Activated CD8-positive, alpha-beta T cell treated with anti-CD3 and anti-CD28 coated beads, Interleukin-2, amount 10 ng/mL, durations not matched to agents 7 days and 5 days (primary cell): ENCODE results near the gene GABBR2. TPM values are rescaled to one million over a fixed set of nuclear protein-coding genes. Genes with fewer than 3 reads are reported as not detected.

ENCODE experiments used
- ATAC-seq: fragments of 150-1000 bp; cut with Tn5 transposase; one replicate; pipeline ENCODE4 v1.10.0; 2021; ENCODE audit warnings: moderate library complexity
- CTCF ChIA-PET: fragments of 350-600 bp; sonication (Branson Sonifier 250); formaldehyde crosslinking; loops from one replicate; lab custom pipeline; 2021; ENCODE audit warnings: antibody characterized with exemption; lab: Charles Lee
- POLR2A ChIA-PET: fragments of 350-600 bp; sonication (Branson Sonifier 250); formaldehyde crosslinking; loops from one replicate; lab custom pipeline; 2021; ENCODE audit warnings: antibody characterized with exemption; lab: Charles Lee
- DNase-seq: peaks from one replicate; pipeline ENCODE4 v3.0.0-alpha.2; 2020
- H3K27ac Mint-ChIP-seq: one replicate; pipeline ENCODE4 v1.8.0; 2021; ENCODE audit warnings: mild to moderate bottlenecking, mixed read lengths
- H3K27me3 Mint-ChIP-seq: one replicate; pipeline ENCODE4 v1.8.0; 2021; ENCODE audit warnings: low read depth, mixed read lengths
- H3K36me3 Mint-ChIP-seq: one replicate; pipeline ENCODE4 v1.8.0; 2021; ENCODE audit warnings: low read depth, mixed read lengths
- H3K4me1 Mint-ChIP-seq: one replicate; pipeline ENCODE4 v1.8.0; 2021; ENCODE audit warnings: low read depth, mixed read lengths
- H3K4me3 Mint-ChIP-seq: one replicate; pipeline ENCODE4 v1.8.0; 2021; ENCODE audit warnings: mild to moderate bottlenecking, mixed read lengths
- H3K9me3 Mint-ChIP-seq: one replicate; pipeline ENCODE4 v1.8.0; 2022; ENCODE audit warnings: mixed read lengths; ENCODE audit not compliant: insufficient read depth
- total RNA-seq, 2 experiments: library from RNA; stranded (reverse); gene quantifications; one replicate each; pipeline ENCODE4 v1.2.3, GENCODE V29; 2021

The GABBR2 gene
- total RNA-seq, 2 experiments from 2014 or later, result not detected

- ChIA-PET CTCF (no interaction called here), POLR2A (no interaction called here)
- Mint-ChIP-seq H3K36me3 (no peaks in the 10 kb centered on the region), H3K4me3 (no peak overlapping the region), H3K27ac (no peak overlapping the region), H3K27me3 (no peaks in the 10 kb centered on the region), H3K4me1 (no peaks in the 10 kb centered on the region), H3K9me3 (no peaks in the 10 kb centered on the region)
- DNase-seq (no peak), ATAC-seq (no peak)
Observed at GRCh38 chr9:98738741-98739140, 30.0 kb upstream of the GABBR2 start.

- no peak overlapping the region for H3K27ac Mint-ChIP-seq
- CTCF ChIA-PET, result no interaction called here
- H3K27me3 Mint-ChIP-seq, result no peaks in the 10 kb centered on the region
- no peaks in the 10 kb centered on the region for H3K4me1 Mint-ChIP-seq
- H3K9me3 Mint-ChIP-seq, result no peaks in the 10 kb centered on the region
- ATAC-seq (no peak), DNase-seq (no peak)
- POLR2A ChIA-PET, result no interaction called here
- no peaks in the 10 kb centered on the region for H3K36me3 Mint-ChIP-seq
- no peak overlapping the region for H3K4me3 Mint-ChIP-seq
Observed at GRCh38 chr9:98736226-98736625, 27.5 kb upstream of the GABBR2 start.

- no peak overlapping the region for H3K4me3 Mint-ChIP-seq
- no peak for DNase-seq
- no peak overlapping the region for H3K27ac Mint-ChIP-seq
- ATAC-seq, result no peak
- H3K4me1 Mint-ChIP-seq, result no peaks in the 10 kb centered on the region
- ChIA-PET CTCF (no interaction called here), POLR2A (no interaction called here)
- H3K27me3 Mint-ChIP-seq, result no peaks in the 10 kb centered on the region
- H3K9me3 Mint-ChIP-seq, result no peaks in the 10 kb centered on the region
- no peaks in the 10 kb centered on the region for H3K36me3 Mint-ChIP-seq
Observed at GRCh38 chr9:98732801-98733200, 24.1 kb upstream of the GABBR2 start.

- Mint-ChIP-seq H3K27me3 (no peaks in the 10 kb centered on the region), H3K9me3 (no peaks in the 10 kb centered on the region), H3K27ac (no peak overlapping the region), H3K4me1 (no peaks in the 10 kb centered on the region), H3K36me3 (no peaks in the 10 kb centered on the region), H3K4me3 (no peak overlapping the region)
- no peak for ATAC-seq
- CTCF ChIA-PET, result no interaction called here
- no peak for DNase-seq
- POLR2A ChIA-PET, result no interaction called here
Observed at GRCh38 chr9:98732091-98732490, 23.4 kb upstream of the GABBR2 start.

GRCh38 chr9:98730871-98731270 lies 22.1 kb upstream of the GABBR2 start:
- Mint-ChIP-seq H3K36me3 (no peaks in the 10 kb centered on the region), H3K27me3 (no peaks in the 10 kb centered on the region), H3K4me1 (no peaks in the 10 kb centered on the region), H3K9me3 (no peaks in the 10 kb centered on the region), H3K4me3 (no peak overlapping the region), H3K27ac (no peak overlapping the region)
- DNase-seq (no peak), ATAC-seq (no peak)
- ChIA-PET CTCF (no interaction called here), POLR2A (no interaction called here)

- peaks cover 3% of the 10 kb centered on the region for H3K27me3 Mint-ChIP-seq
- ChIA-PET CTCF (interaction anchor here (1.4 kb wide), 1 partner anchor 47 kb away, joined by 3 read pairs; no protein-coding TSS in a partner anchor), POLR2A (no interaction called here)
- no peak overlapping the region for H3K4me3 Mint-ChIP-seq
- H3K36me3 Mint-ChIP-seq, result no peaks in the 10 kb centered on the region
- no peak for ATAC-seq
- no peak overlapping the region for H3K27ac Mint-ChIP-seq
- no peaks in the 10 kb centered on the region for H3K4me1 Mint-ChIP-seq
- H3K9me3 Mint-ChIP-seq, result no peaks in the 10 kb centered on the region
- no peak for DNase-seq
Observed at GRCh38 chr9:98728500-98728899, 19.8 kb upstream of the GABBR2 start.

DNA sequence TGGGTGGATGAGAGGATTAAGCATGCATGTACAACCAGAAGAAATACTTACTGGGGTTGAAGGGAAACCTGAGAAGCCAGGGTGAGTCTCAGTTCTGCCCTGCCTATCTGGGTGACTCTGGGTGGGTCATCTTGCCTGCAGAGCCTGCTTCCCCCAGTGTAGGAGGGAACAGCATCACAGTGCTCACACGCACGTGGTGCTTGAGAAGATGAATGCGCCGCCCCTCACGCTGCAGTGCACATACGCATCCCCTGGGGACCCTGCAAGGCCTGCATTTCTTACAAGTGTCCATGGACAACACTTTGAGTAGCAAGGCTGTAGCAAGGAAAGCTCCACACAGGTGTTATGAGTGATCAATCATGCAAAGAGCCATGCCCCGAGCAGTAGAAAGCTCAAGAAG lies 18.7 kb upstream of the GABBR2 start:
- H3K4me1 Mint-ChIP-seq, result no peaks in the 10 kb centered on the region
- H3K27ac Mint-ChIP-seq, result no peak overlapping the region
- ChIA-PET POLR2A (no interaction called here), CTCF (no interaction called here)
- ATAC-seq, result no peak
- peaks cover 8% of the 10 kb centered on the region for H3K27me3 Mint-ChIP-seq
- DNase-seq, result no peak
- no peak overlapping the region for H3K4me3 Mint-ChIP-seq
- no peaks in the 10 kb centered on the region for H3K9me3 Mint-ChIP-seq
- no peaks in the 10 kb centered on the region for H3K36me3 Mint-ChIP-seq

DNA sequence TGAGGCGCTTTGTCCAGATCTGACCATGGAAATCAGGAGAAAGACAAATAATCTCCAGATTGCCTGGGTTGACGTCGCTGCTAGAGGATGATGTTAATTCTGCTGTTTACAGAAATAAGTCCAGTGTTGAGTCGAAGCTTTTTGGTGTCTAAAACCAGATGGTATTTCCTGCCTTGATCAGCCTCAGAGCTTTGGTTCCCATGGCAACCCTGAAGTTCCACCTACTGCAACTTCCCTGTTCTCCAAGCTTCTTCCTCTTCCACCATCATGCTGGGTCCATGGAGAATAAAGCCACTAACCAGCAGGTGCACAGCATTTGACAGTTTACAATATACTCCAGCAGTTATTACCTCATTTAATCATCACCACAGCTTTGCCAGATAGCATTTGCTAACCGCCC lies 18.0 kb upstream of the GABBR2 start:
- Mint-ChIP-seq H3K27ac (no peak overlapping the region), H3K36me3 (no peaks in the 10 kb centered on the region), H3K27me3 (peaks cover 10% of the 10 kb centered on the region), H3K4me3 (no peak overlapping the region), H3K4me1 (no peaks in the 10 kb centered on the region), H3K9me3 (no peaks in the 10 kb centered on the region)
- no peak for DNase-seq
- ChIA-PET POLR2A (no interaction called here), CTCF (interaction anchor here (0.5 to 2.4 kb wide), 2 partner anchors 49 to 124 kb away, joined by 4 to 11 read pairs; no protein-coding TSS in a partner anchor)
- no peak for ATAC-seq

GRCh38 chr9:98724810-98725530 lies 16.2 kb upstream of the GABBR2 start:
- Mint-ChIP-seq H3K36me3 (no peaks in the 10 kb centered on the region), H3K27me3 (peaks cover 16% of the 10 kb centered on the region), H3K9me3 (no peaks in the 10 kb centered on the region), H3K4me3 (no peak overlapping the region), H3K4me1 (no peaks in the 10 kb centered on the region), H3K27ac (no peak overlapping the region)
- DNase-seq (no peak), ATAC-seq (no peak)
- ChIA-PET POLR2A (no interaction called here), CTCF (interaction anchor here (2.4 kb wide), 1 partner anchor 51 kb away, joined by 11 read pairs; no protein-coding TSS in a partner anchor)

DNA sequence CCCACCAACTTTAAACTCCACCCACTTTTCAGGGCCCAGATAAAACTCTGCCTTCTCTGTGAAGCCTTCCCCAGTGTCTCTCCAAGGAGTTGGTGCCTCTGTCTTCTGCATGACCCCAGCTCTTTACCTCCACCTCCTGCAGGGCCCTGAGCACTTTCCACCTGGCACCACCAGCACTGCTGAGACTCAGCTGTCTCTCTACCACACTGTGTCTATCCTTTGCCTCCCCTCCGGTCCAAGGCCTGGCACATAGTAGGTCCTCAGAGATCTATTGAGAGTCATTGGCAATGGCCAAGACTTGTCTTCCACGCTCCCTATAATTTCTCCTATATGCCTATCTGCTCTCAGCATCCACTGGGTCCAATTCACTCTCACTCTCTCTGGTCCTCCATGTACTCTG lies 12.9 kb upstream of the GABBR2 start:
- Mint-ChIP-seq H3K36me3 (no peaks in the 10 kb centered on the region), H3K4me3 (no peak overlapping the region), H3K4me1 (no peaks in the 10 kb centered on the region), H3K9me3 (no peaks in the 10 kb centered on the region), H3K27ac (no peak overlapping the region), H3K27me3 (peaks cover 23% of the 10 kb centered on the region)
- DNase-seq (no peak), ATAC-seq (no peak)
- ChIA-PET CTCF (no interaction called here), POLR2A (no interaction called here)

DNA sequence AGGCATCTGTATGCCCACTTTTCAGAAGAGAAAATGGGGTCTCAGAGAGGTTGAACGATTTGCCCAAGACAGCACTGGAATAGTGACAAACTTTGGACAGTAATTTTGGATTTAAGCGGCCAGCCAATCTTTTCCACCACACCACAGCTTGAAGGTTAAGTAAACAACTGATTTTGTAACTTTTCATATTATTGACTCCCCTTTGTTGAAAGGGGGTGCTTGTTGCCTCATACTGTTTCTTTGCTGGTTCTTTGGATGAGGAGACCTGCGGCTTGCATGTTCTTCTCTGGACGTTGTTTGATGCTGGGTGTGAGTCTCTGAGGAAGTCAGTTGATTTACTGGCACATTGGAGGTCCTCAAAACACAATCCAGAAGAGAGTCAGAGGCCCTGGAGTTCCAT lies 11.7 kb upstream of the GABBR2 start:
- no peaks in the 10 kb centered on the region for H3K36me3 Mint-ChIP-seq
- no peaks in the 10 kb centered on the region for H3K9me3 Mint-ChIP-seq
- H3K27ac Mint-ChIP-seq, result no peak overlapping the region
- CTCF ChIA-PET, result no interaction called here
- no peak overlapping the region for H3K4me3 Mint-ChIP-seq
- peaks cover 28% of the 10 kb centered on the region for H3K27me3 Mint-ChIP-seq
- DNase-seq, result no peak
- no peak for ATAC-seq
- POLR2A ChIA-PET, result no interaction called here
- no peaks in the 10 kb centered on the region for H3K4me1 Mint-ChIP-seq

DNA sequence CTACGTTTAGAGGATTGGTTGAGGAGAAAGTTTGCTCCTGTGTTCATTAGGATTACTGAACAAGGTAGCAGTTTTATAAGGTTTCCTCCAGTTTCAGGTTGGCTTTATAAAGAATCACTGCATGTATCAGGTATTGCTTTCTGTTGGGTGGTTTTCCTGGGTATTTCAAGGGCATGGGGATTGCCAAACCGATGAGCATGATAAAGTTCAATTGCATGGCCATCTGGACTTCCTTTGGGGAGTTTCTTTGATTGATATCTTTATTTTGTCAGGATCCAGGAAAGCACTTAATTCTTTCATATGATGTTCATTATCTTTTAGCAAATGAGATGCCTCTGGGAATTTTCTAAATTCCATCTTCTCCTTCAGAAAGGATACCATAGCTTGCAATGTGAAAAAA lies 10.3 kb upstream of the GABBR2 start:
- DNase-seq, result no peak
- ChIA-PET POLR2A (no interaction called here), CTCF (no interaction called here)
- no peak overlapping the region for H3K4me3 Mint-ChIP-seq
- H3K27me3 Mint-ChIP-seq, result peaks cover 30% of the 10 kb centered on the region
- ATAC-seq, result no peak
- no peaks in the 10 kb centered on the region for H3K4me1 Mint-ChIP-seq
- H3K9me3 Mint-ChIP-seq, result no peaks in the 10 kb centered on the region
- no peak overlapping the region for H3K27ac Mint-ChIP-seq
- H3K36me3 Mint-ChIP-seq, result no peaks in the 10 kb centered on the region

- ChIA-PET POLR2A (no interaction called here), CTCF (no interaction called here)
- no peaks in the 10 kb centered on the region for H3K9me3 Mint-ChIP-seq
- peaks cover 35% of the 10 kb centered on the region for H3K27me3 Mint-ChIP-seq
- no peak overlapping the region for H3K4me3 Mint-ChIP-seq
- H3K36me3 Mint-ChIP-seq, result no peaks in the 10 kb centered on the region
- no peak overlapping the region for H3K27ac Mint-ChIP-seq
- no peak for ATAC-seq
- H3K4me1 Mint-ChIP-seq, result no peaks in the 10 kb centered on the region
- no peak for DNase-seq
Observed at GRCh38 chr9:98714833-98715232, 6.1 kb upstream of the GABBR2 start.
